GM19035 (cell line): ENCODE measurements around the gene NPFFR1.

ENCODE experiments used
- ATAC-seq: cut with Tn5 transposase; IDR thresholded peaks from one replicate; pipeline ENCODE4 v1.9.1; 2021; ENCODE audit not compliant: unreplicated experiment

Gene NPFFR1

GRCh38 chr10:70289739-70290138 is 5.9 kb upstream of the NPFFR1 start:
- ATAC-seq, result no peak

- ATAC-seq, result no peak
Measured at GRCh38 chr10:70286616-70287015, 2.8 kb upstream of the NPFFR1 start.

- ATAC-seq, result no peak
Measured at GRCh38 chr10:70285476-70285831, 1.6 kb upstream of the NPFFR1 start.

- no peak for ATAC-seq
Measured at GRCh38 chr10:70284542-70285475, 1.0 kb upstream of the NPFFR1 start.

GRCh38 chr10:70283071-70283444 is 746 bp downstream of the NPFFR1 start:
- no peak for ATAC-seq

- ATAC-seq, result no peak
Measured at GRCh38 chr10:70281609-70282008, 2.2 kb downstream of the NPFFR1 start.

- no peak for ATAC-seq
Measured at GRCh38 chr10:70280099-70280498, 3.7 kb downstream of the NPFFR1 start.

- no peak for ATAC-seq
Measured at GRCh38 chr10:70277396-70278030, 6.3 kb downstream of the NPFFR1 start.

- ATAC-seq, result no peak
Measured at GRCh38 chr10:70274643-70275042, 9.2 kb downstream of the NPFFR1 start.

GRCh38 chr10:70272925-70273316 is 10.9 kb downstream of the NPFFR1 start:
- ATAC-seq, result peak; percentile 65

- no peak for ATAC-seq
Measured at GRCh38 chr10:70271996-70272924, 11.5 kb downstream of the NPFFR1 start.

GRCh38 chr10:70270952-70271351 is 12.9 kb downstream of the NPFFR1 start:
- ATAC-seq, result no peak

- ATAC-seq, result no peak
Measured at GRCh38 chr10:70269741-70270140, 14.1 kb downstream of the NPFFR1 start.

GRCh38 chr10:70268376-70268775 is 15.4 kb downstream of the NPFFR1 start:
- ATAC-seq, result no peak

- no peak for ATAC-seq
Measured at GRCh38 chr10:70267161-70267933, 16.5 kb downstream of the NPFFR1 start.

- ATAC-seq, result no peak
Measured at GRCh38 chr10:70266701-70267100, 17.1 kb downstream of the NPFFR1 start.

GRCh38 chr10:70266056-70266455 is 17.7 kb downstream of the NPFFR1 start:
- no peak for ATAC-seq

- ATAC-seq, result no peak
Measured at GRCh38 chr10:70265032-70265689, 18.6 kb downstream of the NPFFR1 start.

- ATAC-seq, result no peak
Measured at GRCh38 chr10:70260734-70261133, 23.1 kb downstream of the NPFFR1 start.

- no peak for ATAC-seq
Measured at GRCh38 chr10:70260259-70260658, 23.5 kb downstream of the NPFFR1 start.
